COLO668 (cell line): ENCODE results near the gene NFIL3.
A peak's percentile ranks its signal among the peaks of the same experiment; 100 is the strongest.

ENCODE experiments used
- DNase-seq: peaks from one replicate; lab custom pipeline; 2025; ENCODE audit not compliant: unreplicated experiment; lab: John Stamatoyannopoulos, UW

NFIL3 gene

GRCh38 chr9:91361291-91362050, 62.2 kb downstream of the NFIL3 start, which contains the start of gene AUH:
Gene AUH (minus strand): TSS chr9:91361918. CDS start chr9:91361889, 29 bp downstream.
- DNase-seq: peak; percentile 92

GRCh38 chr9:91360551-91361290, 62.9 kb downstream of the NFIL3 start:
- no peak for DNase-seq

- DNase-seq: no peak
Observed at GRCh38 chr9:91359734-91360470, 63.7 kb downstream of the NFIL3 start.

GRCh38 chr9:91359083-91359482, 64.5 kb downstream of the NFIL3 start:
- no peak for DNase-seq
